Activated CD4-positive, alpha-beta memory T cell treated with anti-CD3 and anti-CD28 coated beads, Interleukin-2, amount 10 ng/mL, durations not matched to agents 7 days and 5 days (primary cell): ENCODE measurements around the gene FLYWCH1. TPM values are rescaled to one million over a fixed set of nuclear protein-coding genes. Genes with fewer than 3 reads are reported as not detected.
"Not testable (repeated sequence)": the region's sequence is repeated elsewhere in the genome, so short reads cannot be mapped to it uniquely, and the experiment has no call there.

Experiments
- CTCF ChIA-PET: fragments of 350-600 bp; sonication (Branson Sonifier 250); formaldehyde crosslinking; loops from one replicate; lab custom pipeline; 2021; ENCODE audit warnings: antibody characterized with exemption, inconsistent platforms; lab: Charles Lee
- POLR2A ChIA-PET: fragments of 350-600 bp; sonication (Branson Sonifier 250); formaldehyde crosslinking; loops from one replicate; lab custom pipeline; 2021; ENCODE audit warnings: antibody characterized with exemption; lab: Charles Lee
- DNase-seq: peaks from one replicate; pipeline ENCODE4 v3.0.0-alpha.2; 2020
- H3K27ac Mint-ChIP-seq: one replicate; pipeline ENCODE4 v1.8.0; 2021; ENCODE audit warnings: mild to moderate bottlenecking, mixed read lengths
- H3K27me3 Mint-ChIP-seq: one replicate; pipeline ENCODE4 v1.8.0; 2021; ENCODE audit warnings: mixed read lengths
- H3K36me3 Mint-ChIP-seq: one replicate; pipeline ENCODE4 v1.8.0; 2021; ENCODE audit warnings: low read depth, mixed read lengths
- H3K4me1 Mint-ChIP-seq: one replicate; pipeline ENCODE4 v1.8.0; 2021; ENCODE audit warnings: mixed read lengths
- H3K4me3 Mint-ChIP-seq: one replicate; pipeline ENCODE4 v1.8.0; 2021; ENCODE audit warnings: mild to moderate bottlenecking, mixed read lengths
- H3K9me3 Mint-ChIP-seq: one replicate; pipeline ENCODE4 v1.8.0; 2021; ENCODE audit warnings: mixed read lengths
- total RNA-seq, 2 experiments: library from RNA; stranded (reverse); gene quantifications; one replicate each; pipeline ENCODE4 v1.2.3, GENCODE V29; 2021

Gene FLYWCH1
- total RNA-seq, 2 experiments from 2014 or later, result 75.2 to 80.8 TPM

GRCh38 chr16:2915196-2915929 lies 3.6 kb downstream of the FLYWCH1 start:
- Mint-ChIP-seq H3K27ac (peak overlapping the region; percentile 78), H3K36me3 (peaks cover 36% of the 10 kb centered on the region), H3K4me1 (peaks cover 50% of the 10 kb centered on the region), H3K4me3 (no peak overlapping the region), H3K9me3 (no peaks in the 10 kb centered on the region), H3K27me3 (peaks cover 4% of the 10 kb centered on the region)
- no peak for DNase-seq
- ChIA-PET POLR2A (interaction anchor here (0.7 to 2.2 kb wide), 4 partner anchors 8 to 48 kb away, joined by 3 to 4 read pairs (median 3); no protein-coding TSS in a partner anchor), CTCF (interaction anchor here (1.8 to 3.2 kb wide), 4 partner anchors 11 to 47 kb away, joined by 3 to 14 read pairs (median 10); partner anchors contain the start of gene FLYWCH2)

- Mint-ChIP-seq H3K36me3 (peaks cover 34% of the 10 kb centered on the region), H3K4me3 (no peak overlapping the region), H3K4me1 (peaks cover 22% of the 10 kb centered on the region), H3K27me3 (no peaks in the 10 kb centered on the region), H3K9me3 (no peaks in the 10 kb centered on the region), H3K27ac (peak overlapping the region; percentile 9)
- DNase-seq, result peak; percentile 63
- ChIA-PET CTCF (interaction anchor here (0.6 to 4.5 kb wide), 20 partner anchors 7 to 878 kb away, joined by 3 to 24 read pairs (median 4); partner anchors contain the start of genes FLYWCH1 and FLYWCH2), POLR2A (no interaction called here)
Measured at GRCh38 chr16:2919511-2920255, 8.0 kb downstream of the FLYWCH1 start.

- H3K4me3 Mint-ChIP-seq, result no peak overlapping the region
- H3K27ac Mint-ChIP-seq, result no peak overlapping the region
- ChIA-PET CTCF (interaction anchor here (0.9 to 4.5 kb wide), 5 partner anchors 11 to 85 kb away, joined by 3 to 24 read pairs (median 5); partner anchors contain the start of gene FLYWCH1), POLR2A (interaction anchor here (1.0 kb wide), 1 partner anchor 8 kb away, joined by 3 read pairs; no protein-coding TSS in a partner anchor)
- H3K36me3 Mint-ChIP-seq, result peaks cover 20% of the 10 kb centered on the region
- no peak for DNase-seq
- no peaks in the 10 kb centered on the region for H3K27me3 Mint-ChIP-seq
- H3K4me1 Mint-ChIP-seq, result peaks cover 25% of the 10 kb centered on the region
- no peaks in the 10 kb centered on the region for H3K9me3 Mint-ChIP-seq
Measured at GRCh38 chr16:2923481-2923880, 11.8 kb downstream of the FLYWCH1 start.

GRCh38 chr16:2924901-2925755 lies 13.4 kb downstream of the FLYWCH1 start:
- CTCF ChIA-PET, result interaction anchor here (2.3 kb wide), 1 partner anchor 13 kb away, joined by 31 read pairs; the partner anchor contains the start of gene FLYWCH1
- POLR2A ChIA-PET, result interaction anchor here (1.2 kb wide), 1 partner anchor 13 kb away, joined by 3 read pairs; no protein-coding TSS in a partner anchor
- DNase-seq, result no peak
- Mint-ChIP-seq H3K27me3 (no peaks in the 10 kb centered on the region), H3K9me3 (no peaks in the 10 kb centered on the region), H3K4me3 (no peak overlapping the region), H3K27ac (no peak overlapping the region), H3K36me3 (peaks cover 14% of the 10 kb centered on the region), H3K4me1 (peaks cover 17% of the 10 kb centered on the region)

- Mint-ChIP-seq H3K9me3 (no peaks in the 10 kb centered on the region), H3K4me1 (peaks cover 17% of the 10 kb centered on the region), H3K27me3 (no peaks in the 10 kb centered on the region), H3K27ac (no peak overlapping the region), H3K4me3 (no peak overlapping the region), H3K36me3 (peaks cover 13% of the 10 kb centered on the region)
- POLR2A ChIA-PET, result interaction anchor here (1.2 kb wide), 1 partner anchor 44 kb away, joined by 5 read pairs; the partner anchor contains the start of gene PAQR4
- DNase-seq, result no peak
- CTCF ChIA-PET, result interaction anchor here (0.6 to 2.3 kb wide), 25 partner anchors 7 to 102 kb away, joined by 3 to 31 read pairs (median 5); partner anchors contain the start of genes FLYWCH1 and FLYWCH2
Measured at GRCh38 chr16:2925951-2926649, 14.4 kb downstream of the FLYWCH1 start.

GRCh38 chr16:2926650-2926999 lies 14.9 kb downstream of the FLYWCH1 start:
- H3K4me1 Mint-ChIP-seq, result peaks cover 17% of the 10 kb centered on the region
- POLR2A ChIA-PET, result interaction anchor here (1.0 to 1.3 kb wide), 4 partner anchors 43 to 55 kb away, joined by 3 to 6 read pairs (median 4); partner anchors contain the start of genes FLYWCH2 and PAQR4

GRCh38 chr16:2927010-2927646 lies 15.4 kb downstream of the FLYWCH1 start:
- peak; percentile 90 for DNase-seq
- Mint-ChIP-seq H3K4me3 (no peak overlapping the region), H3K36me3 (peaks cover 7% of the 10 kb centered on the region), H3K27me3 (no peaks in the 10 kb centered on the region), H3K27ac (no peak overlapping the region), H3K9me3 (no peaks in the 10 kb centered on the region), H3K4me1 (peaks cover 17% of the 10 kb centered on the region)
- ChIA-PET POLR2A (interaction anchor here (1.0 to 1.3 kb wide), 5 partner anchors 15 to 54 kb away, joined by 3 to 6 read pairs (median 5); partner anchors contain the start of genes FLYWCH1, FLYWCH2 and PAQR4), CTCF (interaction anchor here (0.5 to 2.3 kb wide), 34 partner anchors 8 to 324 kb away, joined by 3 to 31 read pairs (median 5); partner anchors contain the start of genes FLYWCH1 and FLYWCH2)

More at GRCh38 chr16:2926650-2926999, 14.9 kb downstream of the FLYWCH1 start:
- H3K36me3 Mint-ChIP-seq, result peaks cover 11% of the 10 kb centered on the region
- no peak overlapping the region for H3K4me3 Mint-ChIP-seq
- no peaks in the 10 kb centered on the region for H3K9me3 Mint-ChIP-seq
- DNase-seq, result no peak
- CTCF ChIA-PET, result interaction anchor here (0.6 to 2.3 kb wide), 27 partner anchors 8 to 102 kb away, joined by 3 to 31 read pairs (median 5); partner anchors contain the start of genes FLYWCH1 and FLYWCH2
- H3K27ac Mint-ChIP-seq, result no peak overlapping the region
- no peaks in the 10 kb centered on the region for H3K27me3 Mint-ChIP-seq

GRCh38 chr16:2928151-2928550 lies 16.4 kb downstream of the FLYWCH1 start:
- POLR2A ChIA-PET, result interaction anchor here (1.1 kb wide), 1 partner anchor 16 kb away, joined by 6 read pairs; the partner anchor contains the start of gene FLYWCH1
- H3K4me3 Mint-ChIP-seq, H3K36me3 Mint-ChIP-seq, H3K27ac Mint-ChIP-seq, H3K27me3 Mint-ChIP-seq, H3K9me3 Mint-ChIP-seq, DNase-seq: not testable (repeated sequence)
- peaks cover 17% of the 10 kb centered on the region for H3K4me1 Mint-ChIP-seq
- CTCF ChIA-PET, result interaction anchor here (1.9 to 2.0 kb wide), 2 partner anchors 22 to 45 kb away, joined by 15 to 22 read pairs; partner anchors contain the start of gene FLYWCH2

GRCh38 chr16:2928796-2929195 lies 17.1 kb downstream of the FLYWCH1 start:
- no peak for DNase-seq
- H3K27me3 Mint-ChIP-seq, result no peaks in the 10 kb centered on the region
- H3K9me3 Mint-ChIP-seq, result no peaks in the 10 kb centered on the region
- no peak overlapping the region for H3K4me3 Mint-ChIP-seq
- POLR2A ChIA-PET, result no interaction called here
- peaks cover 17% of the 10 kb centered on the region for H3K4me1 Mint-ChIP-seq
- no peak overlapping the region for H3K27ac Mint-ChIP-seq
- CTCF ChIA-PET, result no interaction called here
- no peaks in the 10 kb centered on the region for H3K36me3 Mint-ChIP-seq

GRCh38 chr16:2929693-2930092 lies 18.0 kb downstream of the FLYWCH1 start:
- CTCF ChIA-PET, result interaction anchor here (1.0 kb wide), 1 partner anchor 74 kb away, joined by 3 read pairs; no protein-coding TSS in a partner anchor
- Mint-ChIP-seq H3K27me3 (no peaks in the 10 kb centered on the region), H3K4me3 (no peak overlapping the region), H3K9me3 (no peaks in the 10 kb centered on the region), H3K4me1 (peaks cover 17% of the 10 kb centered on the region), H3K36me3 (peaks cover 3% of the 10 kb centered on the region), H3K27ac (no peak overlapping the region)
- DNase-seq, result no peak
- POLR2A ChIA-PET, result interaction anchor here (1.2 to 1.3 kb wide), 2 partner anchors 50 to 61 kb away, joined by 3 read pairs; partner anchors contain the start of gene PKMYT1
